Subcutaneous adipose tissue (tissue), 4 donors: ENCODE measurements around the gene EPS8L2. TPM values are rescaled to one million over a fixed set of nuclear protein-coding genes. Genes with fewer than 3 reads are reported as not detected.

ENCODE experiments used
- total RNA-seq, 4 donors: library from RNA; depleted of rRNA; stranded (reverse); fragments of >200 nt; gene quantifications; one replicate each; pipeline ENCODE4 v1.1.0, GENCODE V29; 2016
- TF ChIP-seq, protein P1 (sequence below): fragments of 450-650 bp; IDR thresholded peaks from one replicate; pipeline ENCODE4 v1.5.1; 2016; ENCODE audit warnings: low read depth, mild to moderate bottlenecking, control low read depth, antibody characterized with exemption, moderate library complexity

EPS8L2 gene
- total RNA-seq, 4 donors from 2014 or later = 3.8 to 20.0 (median 9.7) TPM

GRCh38 chr11:762421-763072, 56.5 kb downstream of the EPS8L2 start:
- TF ChIP-seq, protein P1, sequence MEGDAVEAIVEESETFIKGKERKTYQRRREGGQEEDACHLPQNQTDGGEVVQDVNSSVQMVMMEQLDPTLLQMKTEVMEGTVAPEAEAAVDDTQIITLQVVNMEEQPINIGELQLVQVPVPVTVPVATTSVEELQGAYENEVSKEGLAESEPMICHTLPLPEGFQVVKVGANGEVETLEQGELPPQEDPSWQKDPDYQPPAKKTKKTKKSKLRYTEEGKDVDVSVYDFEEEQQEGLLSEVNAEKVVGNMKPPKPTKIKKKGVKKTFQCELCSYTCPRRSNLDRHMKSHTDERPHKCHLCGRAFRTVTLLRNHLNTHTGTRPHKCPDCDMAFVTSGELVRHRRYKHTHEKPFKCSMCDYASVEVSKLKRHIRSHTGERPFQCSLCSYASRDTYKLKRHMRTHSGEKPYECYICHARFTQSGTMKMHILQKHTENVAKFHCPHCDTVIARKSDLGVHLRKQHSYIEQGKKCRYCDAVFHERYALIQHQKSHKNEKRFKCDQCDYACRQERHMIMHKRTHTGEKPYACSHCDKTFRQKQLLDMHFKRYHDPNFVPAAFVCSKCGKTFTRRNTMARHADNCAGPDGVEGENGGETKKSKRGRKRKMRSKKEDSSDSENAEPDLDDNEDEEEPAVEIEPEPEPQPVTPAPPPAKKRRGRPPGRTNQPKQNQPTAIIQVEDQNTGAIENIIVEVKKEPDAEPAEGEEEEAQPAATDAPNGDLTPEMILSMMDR = no peak

- TF ChIP-seq, protein P1 = no peak
These were observed 57.0 kb downstream of the EPS8L2 start for GRCh38 chr11:763073-763463.

GRCh38 chr11:763549-764321, 57.7 kb downstream of the EPS8L2 start:
- TF ChIP-seq, protein P1 = no peak

DNA sequence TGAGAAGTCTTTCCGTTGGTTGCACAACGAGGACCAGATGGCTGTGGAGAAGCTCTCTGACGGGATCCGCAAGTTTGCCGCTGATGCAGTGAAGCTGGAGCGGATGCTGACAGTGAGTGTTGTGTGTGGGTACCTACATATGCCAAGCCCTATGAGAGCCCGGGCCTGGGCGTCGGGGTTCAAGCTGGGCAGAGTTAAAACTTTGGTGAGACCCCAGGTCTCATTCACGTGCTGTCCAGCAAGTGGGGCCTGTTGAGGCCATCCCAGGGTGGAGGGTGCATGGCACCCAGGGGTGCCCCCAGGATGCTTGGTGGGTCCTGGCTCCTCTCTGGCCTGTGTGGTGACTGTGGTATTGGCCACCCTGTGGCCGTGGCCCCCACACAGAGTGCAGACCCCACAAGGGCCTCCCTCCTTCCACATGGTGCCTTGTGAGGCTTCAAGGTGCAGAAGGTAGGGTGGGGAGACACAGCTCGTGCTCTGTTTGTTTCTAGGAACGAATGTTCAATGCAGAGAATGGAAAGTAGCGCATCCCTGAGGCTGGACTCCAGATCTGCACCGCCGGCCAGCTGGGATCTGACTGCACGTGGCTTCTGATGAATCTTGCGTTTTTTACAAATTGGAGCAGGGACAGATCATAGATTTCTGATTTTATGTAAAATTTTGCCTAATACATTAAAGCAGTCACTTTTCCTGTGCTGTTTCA, 58.4 kb downstream of the EPS8L2 start:
- TF ChIP-seq, protein P1 = no peak

GRCh38 chr11:765025-765801, 59.2 kb downstream of the EPS8L2 start:
- TF ChIP-seq, protein P1 = no peak

DNA sequence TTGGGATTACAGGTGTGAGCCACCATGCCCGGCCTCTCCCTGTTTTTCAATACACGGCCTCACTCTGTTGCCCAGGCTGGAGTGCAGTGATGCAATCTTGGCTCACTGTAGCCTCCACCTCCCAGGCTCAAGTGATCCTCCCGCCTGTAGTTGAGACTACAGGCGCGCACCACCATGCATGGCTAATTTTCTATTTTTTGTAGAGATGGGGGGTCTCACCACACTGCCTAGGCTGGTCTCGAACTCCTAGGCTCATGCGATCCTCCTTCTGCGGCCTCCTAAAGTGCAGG, 59.7 kb downstream of the EPS8L2 start:
- TF ChIP-seq, protein P1 = no peak
